ENCODE measurements around the gene KIF4A.
"Not testable (repeated sequence)": the region's sequence is repeated elsewhere in the genome, so short reads cannot be mapped to it uniquely, and the experiment has no call there.

KIF4A gene

DNA sequence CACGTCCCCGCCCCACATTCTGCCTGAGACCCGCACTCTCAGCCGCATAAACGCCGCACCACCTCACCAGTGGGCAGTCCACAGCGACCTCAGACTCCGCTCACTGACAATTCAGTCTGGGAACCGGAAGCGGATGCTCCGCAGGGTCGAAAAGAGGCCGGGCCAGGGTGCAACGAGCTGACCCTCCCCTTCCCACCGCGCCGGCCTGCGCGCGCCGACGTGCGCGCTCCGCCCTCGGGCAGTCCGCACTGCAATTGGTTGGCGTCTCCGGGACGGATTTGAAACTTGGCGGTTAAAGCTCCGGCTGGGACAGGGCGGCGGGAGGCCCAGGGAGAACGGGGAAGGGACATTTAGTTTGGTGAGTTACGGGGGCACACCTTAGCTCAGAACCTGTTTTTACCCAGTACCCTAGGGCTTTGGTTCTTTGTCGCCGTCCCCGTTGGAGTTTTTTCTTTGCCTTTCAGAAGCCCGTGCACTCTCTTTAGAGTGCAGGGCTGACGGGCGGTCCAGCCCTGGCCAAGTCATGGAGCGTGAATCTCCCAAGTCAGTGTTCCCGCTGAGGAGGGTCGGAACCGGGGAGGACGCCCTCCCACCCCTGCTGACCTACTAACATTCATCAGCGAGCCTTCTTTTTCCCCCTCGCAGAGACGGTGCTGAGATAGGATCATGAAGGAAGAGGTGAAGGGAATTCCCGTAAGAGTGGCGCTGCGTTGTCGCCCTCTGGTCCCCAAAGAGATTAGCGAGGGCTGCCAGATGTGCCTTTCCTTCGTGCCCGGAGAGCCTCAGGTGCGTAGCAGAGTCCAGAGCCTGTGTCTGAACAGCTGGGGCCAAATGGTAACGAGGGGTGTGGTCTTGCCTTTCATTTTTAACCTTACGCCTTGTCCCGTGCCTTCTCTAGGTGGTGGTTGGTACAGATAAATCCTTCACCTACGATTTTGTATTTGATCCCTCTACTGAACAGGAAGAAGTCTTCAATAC, at the start of gene KIF4A, which contains the start of gene PDZD11:
Gene KIF4A (plus strand): TSS at position 312 of the 978 bp plus-strand sequence. CDS start 355 bp downstream, at position 667.
Gene PDZD11 (minus strand): TSS at position 135 of the 978 bp plus-strand sequence. CDS start 586 bp downstream, outside the sequence.
- no peaks in the 10 kb centered on the region for H3K9me3 Mint-ChIP-seq
- H3K27ac Mint-ChIP-seq = peak within 1 kb of the TSS; percentile 77
- peak within 1 kb of the TSS; percentile 83 for H3K4me3 Mint-ChIP-seq
- no peaks in the 10 kb centered on the region for H3K27me3 Mint-ChIP-seq
- intact Hi-C loops (cut with micrococcal nuclease) = loop anchor here (1.0 kb wide), 1 partner anchor 157 kb away; the partner anchor contains the start of gene IGBP1
- H3K36me3 Mint-ChIP-seq (ENCODE audit: low read depth) = peaks cover 31% of the 10 kb centered on the region
- H3K4me1 Mint-ChIP-seq (ENCODE audit: low read depth) = peaks cover 5% of the 10 kb centered on the region

DNA sequence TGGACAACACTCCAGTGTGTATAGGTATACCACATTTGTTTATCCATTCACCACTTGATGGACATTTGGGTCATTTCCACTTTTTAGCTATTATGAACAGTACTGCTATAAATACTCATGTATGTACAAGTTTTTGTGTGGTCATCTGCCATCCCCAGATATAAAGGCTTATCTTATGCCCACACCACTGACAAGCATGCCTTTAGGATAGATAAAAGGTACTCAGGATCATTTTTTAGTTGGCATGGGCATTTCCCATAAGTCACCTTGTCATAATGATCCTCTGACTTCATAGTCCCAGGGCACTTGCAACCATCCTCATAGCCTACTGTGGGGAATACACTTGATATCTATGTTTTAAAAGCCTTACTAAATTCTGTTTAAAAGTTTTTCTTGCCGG, 49.2 kb upstream of the KIF4A start:
- no peak overlapping the region for H3K4me3 Mint-ChIP-seq
- no peaks in the 10 kb centered on the region for H3K27me3 Mint-ChIP-seq
- H3K36me3 Mint-ChIP-seq (ENCODE audit: low read depth) = no peaks in the 10 kb centered on the region
- H3K9me3 Mint-ChIP-seq = no peaks in the 10 kb centered on the region
- intact Hi-C loops (cut with micrococcal nuclease) = no loop called here
- H3K4me1 Mint-ChIP-seq (ENCODE audit: low read depth) = no peaks in the 10 kb centered on the region
- H3K27ac Mint-ChIP-seq = no peak overlapping the region

DNA sequence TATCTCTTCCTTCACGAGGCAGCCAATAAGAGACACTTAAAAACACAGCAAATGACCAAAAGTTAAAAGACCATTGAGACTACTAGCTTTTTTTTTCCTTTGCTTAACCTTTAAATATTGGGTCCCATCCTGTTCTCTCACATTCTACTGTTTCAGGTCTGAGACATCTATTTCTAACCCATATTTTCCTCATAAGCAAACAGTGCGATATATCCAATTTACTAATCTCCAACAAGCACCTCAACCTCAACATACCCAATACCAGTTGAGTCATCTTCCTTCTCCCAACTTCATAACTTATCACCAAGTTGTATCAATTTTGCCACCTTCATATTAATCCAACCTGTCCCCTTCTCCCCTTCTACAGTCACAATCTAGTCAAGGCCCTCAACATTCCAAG, 48.4 kb upstream of the KIF4A start:
- Mint-ChIP-seq H3K36me3 (ENCODE audit: low read depth) (no peaks in the 10 kb centered on the region), H3K4me1 (ENCODE audit: low read depth) (no peaks in the 10 kb centered on the region), H3K4me3 (no peak overlapping the region), H3K9me3 (no peaks in the 10 kb centered on the region), H3K27me3 (no peaks in the 10 kb centered on the region), H3K27ac (no peak overlapping the region)
- intact Hi-C loops (cut with micrococcal nuclease) = no loop called here

DNA sequence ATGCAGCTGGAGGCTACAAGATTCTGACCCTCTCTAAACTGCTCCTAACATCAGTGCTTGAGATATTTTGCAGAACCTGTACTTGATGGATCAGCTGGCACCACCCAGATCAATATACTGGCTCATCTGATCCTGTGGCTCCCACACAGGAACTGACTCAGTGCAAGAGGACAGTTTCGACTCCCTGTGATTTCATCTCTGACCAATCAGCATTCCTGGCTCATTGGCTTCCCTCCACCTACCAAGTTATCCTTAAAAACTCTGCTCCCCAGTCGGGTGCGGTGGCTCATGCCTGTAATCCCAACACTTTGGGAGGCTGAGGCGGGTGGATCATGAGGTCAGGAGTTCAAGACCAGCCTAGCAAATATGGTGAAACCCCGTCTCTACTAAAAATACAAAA, 46.3 kb upstream of the KIF4A start:
- H3K27ac Mint-ChIP-seq; H3K36me3 Mint-ChIP-seq (ENCODE audit: low read depth); intact Hi-C loops (cut with micrococcal nuclease); H3K4me1 Mint-ChIP-seq (ENCODE audit: low read depth); H3K4me3 Mint-ChIP-seq; H3K27me3 Mint-ChIP-seq; H3K9me3 Mint-ChIP-seq: not testable (repeated sequence)

- Mint-ChIP-seq H3K4me1 (ENCODE audit: low read depth) (no peaks in the 10 kb centered on the region), H3K27me3 (no peaks in the 10 kb centered on the region), H3K9me3 (no peaks in the 10 kb centered on the region), H3K36me3 (ENCODE audit: low read depth) (no peaks in the 10 kb centered on the region), H3K4me3 (no peak overlapping the region), H3K27ac (no peak overlapping the region)
- intact Hi-C loops (cut with micrococcal nuclease) = no loop called here
Observed at GRCh38 chrX:70244881-70245280, 45.0 kb upstream of the KIF4A start.

DNA sequence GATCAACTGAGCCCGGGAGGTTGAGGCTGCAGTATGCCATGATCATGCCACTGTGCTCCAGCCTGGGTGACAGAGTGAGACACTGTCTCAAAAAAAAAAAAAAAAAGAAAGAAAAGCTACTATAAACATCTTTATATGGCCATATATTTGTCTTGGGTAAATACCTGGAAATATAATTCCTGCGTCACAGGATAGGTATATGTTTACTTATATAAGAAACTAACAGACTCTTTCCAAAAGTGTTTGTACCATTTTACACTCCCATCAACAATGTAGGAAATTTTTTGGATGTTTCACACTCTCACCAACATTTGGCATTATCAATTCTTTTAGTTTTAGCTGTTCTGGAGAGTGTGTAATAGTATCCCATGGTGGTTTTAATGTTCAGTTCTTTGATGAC, 42.7 kb upstream of the KIF4A start:
- Mint-ChIP-seq H3K27me3 (no peaks in the 10 kb centered on the region), H3K9me3 (no peaks in the 10 kb centered on the region), H3K4me3 (no peak overlapping the region), H3K27ac (no peak overlapping the region), H3K36me3 (ENCODE audit: low read depth) (no peaks in the 10 kb centered on the region), H3K4me1 (ENCODE audit: low read depth) (no peaks in the 10 kb centered on the region)
- intact Hi-C loops (cut with micrococcal nuclease) = no loop called here

GRCh38 chrX:70252491-70252890, 37.4 kb upstream of the KIF4A start:
- Mint-ChIP-seq H3K4me1 (ENCODE audit: low read depth) (no peaks in the 10 kb centered on the region), H3K4me3 (no peak overlapping the region), H3K9me3 (no peaks in the 10 kb centered on the region), H3K27ac (no peak overlapping the region), H3K27me3 (no peaks in the 10 kb centered on the region), H3K36me3 (ENCODE audit: low read depth) (no peaks in the 10 kb centered on the region)
- intact Hi-C loops (cut with micrococcal nuclease) = no loop called here

DNA sequence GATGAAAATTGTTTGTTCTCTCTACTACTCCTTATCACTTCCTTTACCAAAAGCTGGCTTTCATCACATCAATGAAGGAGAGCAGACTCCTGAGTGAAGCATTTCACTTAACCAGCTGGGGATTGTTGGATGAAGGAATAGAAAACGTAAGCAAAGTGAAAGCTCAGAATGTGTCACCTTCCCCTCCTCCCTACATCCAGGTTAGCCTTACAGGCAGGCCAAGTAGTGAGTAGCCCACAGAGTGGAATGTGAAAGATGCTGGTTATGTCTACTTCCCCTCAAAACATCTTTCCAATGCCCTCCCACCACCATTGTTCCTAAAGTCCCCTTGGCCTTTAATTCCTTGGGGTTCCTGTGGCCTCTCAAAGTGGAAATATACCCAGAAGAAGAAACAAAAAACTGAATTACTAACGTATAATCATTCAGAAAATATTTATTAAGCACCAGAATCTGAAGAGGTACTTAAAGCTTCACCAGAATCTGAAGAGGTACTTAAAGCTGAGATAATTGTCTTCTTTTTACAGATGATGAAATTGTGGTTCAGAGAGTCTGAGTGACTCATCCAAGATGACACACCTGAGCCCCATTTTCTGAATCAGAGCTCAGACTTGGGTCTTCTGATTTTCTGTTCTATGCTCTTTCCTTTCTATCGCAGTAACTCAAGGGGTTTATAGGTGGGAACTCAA, 36.4 kb upstream of the KIF4A start:
- Mint-ChIP-seq H3K9me3 (no peaks in the 10 kb centered on the region), H3K27ac (no peak overlapping the region), H3K4me1 (ENCODE audit: low read depth) (no peaks in the 10 kb centered on the region), H3K36me3 (ENCODE audit: low read depth) (no peaks in the 10 kb centered on the region), H3K4me3 (no peak overlapping the region), H3K27me3 (no peaks in the 10 kb centered on the region)
- intact Hi-C loops (cut with micrococcal nuclease) = no loop called here

DNA sequence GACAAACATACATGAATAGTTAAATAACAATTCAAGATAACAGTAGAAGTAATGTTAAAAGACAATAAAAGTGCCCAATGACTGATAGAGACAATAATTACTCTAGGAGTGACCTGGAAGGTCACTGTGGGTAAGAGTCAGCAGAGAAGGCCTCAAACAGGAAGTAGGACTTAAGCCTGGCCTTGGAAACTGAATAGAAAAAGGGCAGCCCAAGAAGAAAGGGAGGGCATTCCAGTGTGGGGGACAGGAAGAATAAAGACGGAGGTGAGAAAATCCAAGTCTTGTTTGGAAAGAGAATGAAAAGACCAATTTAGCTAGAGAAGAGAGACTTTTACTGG, 35.9 kb upstream of the KIF4A start:
- no peak overlapping the region for H3K4me3 Mint-ChIP-seq

GRCh38 chrX:70254909-70255308, 35.0 kb upstream of the KIF4A start:
- intact Hi-C loops (cut with micrococcal nuclease) = no loop called here
- no peaks in the 10 kb centered on the region for H3K9me3 Mint-ChIP-seq
- no peaks in the 10 kb centered on the region for H3K27me3 Mint-ChIP-seq
- H3K4me3 Mint-ChIP-seq = no peak overlapping the region
- H3K36me3 Mint-ChIP-seq (ENCODE audit: low read depth) = no peaks in the 10 kb centered on the region
- H3K27ac Mint-ChIP-seq = no peak overlapping the region
- H3K4me1 Mint-ChIP-seq (ENCODE audit: low read depth) = no peaks in the 10 kb centered on the region

More for the DNA sequence above, 35.9 kb upstream of the KIF4A start:
- Mint-ChIP-seq H3K36me3 (ENCODE audit: low read depth) (no peaks in the 10 kb centered on the region), H3K27me3 (no peaks in the 10 kb centered on the region), H3K4me1 (ENCODE audit: low read depth) (no peaks in the 10 kb centered on the region), H3K9me3 (no peaks in the 10 kb centered on the region), H3K27ac (no peak overlapping the region)
- intact Hi-C loops (cut with micrococcal nuclease) = no loop called here

DNA sequence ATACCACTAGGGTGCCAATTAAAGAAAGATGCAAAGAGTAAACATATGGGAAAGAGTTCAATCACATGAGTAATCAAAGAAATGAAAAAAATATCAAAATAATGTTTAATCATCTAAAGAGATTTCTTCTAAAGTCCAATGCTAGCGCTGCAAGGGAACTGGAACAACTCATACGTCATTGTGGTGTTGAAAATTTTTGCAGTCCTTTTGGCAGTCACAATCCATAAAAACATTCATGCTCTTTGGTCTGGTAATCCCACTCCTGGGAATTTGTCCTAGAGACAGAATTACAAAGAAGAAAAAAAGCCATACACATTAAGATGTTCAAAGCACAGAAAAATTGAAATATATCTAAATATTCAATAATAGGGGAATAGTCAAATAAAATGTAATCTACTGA, 34.5 kb upstream of the KIF4A start:
- intact Hi-C loops (cut with micrococcal nuclease) = no loop called here
- no peaks in the 10 kb centered on the region for H3K9me3 Mint-ChIP-seq
- no peak overlapping the region for H3K4me3 Mint-ChIP-seq
- no peaks in the 10 kb centered on the region for H3K27me3 Mint-ChIP-seq
- H3K4me1 Mint-ChIP-seq (ENCODE audit: low read depth) = no peaks in the 10 kb centered on the region
- no peaks in the 10 kb centered on the region for H3K36me3 Mint-ChIP-seq (ENCODE audit: low read depth)
- no peak overlapping the region for H3K27ac Mint-ChIP-seq

DNA sequence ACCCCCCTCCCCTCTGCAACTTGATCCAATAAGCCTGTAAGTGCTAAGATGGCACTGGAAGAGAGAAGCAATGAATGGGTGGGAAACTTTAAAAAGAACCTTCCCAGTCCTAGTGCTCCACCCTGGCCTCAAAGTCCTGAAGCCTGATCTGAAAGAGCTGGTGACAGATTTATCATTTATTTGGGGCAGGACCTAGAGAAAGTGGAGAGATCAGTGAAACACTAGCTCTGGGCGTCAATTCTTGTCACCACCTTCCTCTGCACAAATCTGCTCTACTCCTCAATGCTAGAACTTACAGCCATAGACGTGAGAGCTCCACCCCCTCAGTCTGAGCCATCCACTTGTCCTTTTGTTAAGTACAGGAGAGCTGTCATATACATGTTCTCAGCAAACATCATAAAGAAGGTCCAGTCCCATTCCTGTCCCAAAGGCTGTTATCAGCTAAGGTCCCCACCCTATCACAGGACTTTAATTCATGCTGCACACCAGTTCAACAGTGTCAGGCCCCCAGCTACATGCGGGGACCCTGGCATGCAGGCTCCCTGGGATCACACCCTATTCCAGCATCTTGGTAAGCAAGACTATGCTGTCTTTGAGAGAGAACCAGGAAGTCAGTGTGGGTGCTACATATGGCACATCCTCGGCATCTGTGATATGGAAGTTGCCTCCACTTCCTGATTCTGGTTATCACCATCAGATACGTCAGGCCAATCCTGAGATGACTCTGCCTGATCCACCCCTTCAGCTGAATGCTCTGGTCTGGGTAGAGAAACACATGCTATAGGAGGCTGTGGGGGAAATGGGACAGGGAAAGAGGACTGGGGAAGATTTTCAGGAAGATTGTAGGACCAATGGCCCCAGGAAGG, 32.2 kb upstream of the KIF4A start:
- Mint-ChIP-seq H3K36me3 (ENCODE audit: low read depth) (no peaks in the 10 kb centered on the region), H3K9me3 (no peaks in the 10 kb centered on the region), H3K4me1 (ENCODE audit: low read depth) (no peaks in the 10 kb centered on the region), H3K27ac (no peak overlapping the region), H3K4me3 (no peak overlapping the region), H3K27me3 (no peaks in the 10 kb centered on the region)
- intact Hi-C loops (cut with micrococcal nuclease) = no loop called here

- no peaks in the 10 kb centered on the region for H3K36me3 Mint-ChIP-seq (ENCODE audit: low read depth)
- intact Hi-C loops (cut with micrococcal nuclease) = no loop called here
- no peak within 1 kb of the TSS for H3K4me3 Mint-ChIP-seq
- no peak within 1 kb of the TSS for H3K27ac Mint-ChIP-seq
- no peaks in the 10 kb centered on the region for H3K4me1 Mint-ChIP-seq (ENCODE audit: low read depth)
- peaks cover 2% of the 10 kb centered on the region for H3K27me3 Mint-ChIP-seq
- H3K9me3 Mint-ChIP-seq = no peaks in the 10 kb centered on the region
Observed at GRCh38 chrX:70260104-70260503, 29.8 kb upstream of the KIF4A start, which contains the start of gene P2RY4. P2RY4 (minus strand) TSS chrX:70260204; CDS start chrX:70259624, 580 bp downstream.
